Esophagus squamous epithelium (tissue), 4 donors: ENCODE measurements around the gene CTH.

Experiments
- CTCF ChIP-seq, 6 experiments: fragments of 450-650 bp in 4 of 6; fragments of 200-600 bp in 2 of 6; sonication (generic) in 2 of 6; IDR thresholded peaks; one replicate each; pipeline ENCODE4 v1.5.1; 2016 to 2019; ENCODE audit warnings: antibody characterized with exemption in 6 of 6, mild to moderate bottlenecking in 4 of 6, moderate library complexity in 4 of 6
- POLR2A ChIP-seq, 4 donors: fragments of 450-650 bp; IDR thresholded peaks; one replicate each; pipeline ENCODE4 v1.6.1; 2017; ENCODE audit warnings: antibody characterized with exemption in 4 of 4, mild to moderate bottlenecking in 4 of 4, moderate library complexity in 3 of 4

- no peak for TF ChIP-seq CTCF (IDR thresholded peaks at IDR 0.05)
- no peak for TF ChIP-seq POLR2A (IDR thresholded peaks at IDR 0.05)
These were observed 31.4 kb downstream of the CTH start for GRCh38 chr1:70442490-70442889.
